HL-60 (cell line): ENCODE data around the gene CD163L1.

Experiments
- DNase-seq, 2 experiments: peaks; one replicate each; pipeline ENCODE4 v3.0.0-alpha.2; 2010 to 2020; ENCODE audit warnings: low read depth in 1 of 2, low spot score in 1 of 2
- H3K27ac ChIP-seq: fragments of 250-450 bp; sonication (Bioruptor Pico); replicated peaks from 2 replicates; pipeline ENCODE4 v1.5.1; 2020; ENCODE audit warnings: mild to moderate bottlenecking, moderate library complexity
- H3K27me3 ChIP-seq: fragments of 250-450 bp; sonication (Bioruptor Pico); 2 replicates; pipeline ENCODE4 v1.5.1; 2021; ENCODE audit warnings: mild to moderate bottlenecking, moderate library complexity; ENCODE audit not compliant: insufficient read depth, poor library complexity, severe bottlenecking
- H3K4me3 ChIP-seq: replicated peaks from 2 replicates; pipeline ENCODE4 v1.5.1; 2011; ENCODE audit warnings: mild to moderate bottlenecking, control low read depth, low read length; ENCODE audit not compliant: insufficient read depth
- CTCF ChIP-seq: IDR thresholded peaks from one replicate; pipeline ENCODE4 v1.5.1; 2011; ENCODE audit warnings: low read length, control low read depth, inconsistent platforms; ENCODE audit not compliant: insufficient read depth
- GABPA ChIP-seq: IDR thresholded peaks from 2 replicates; pipeline ENCODE4 v1.6.1; 2012; ENCODE audit warnings: low read depth
- POLR2AphosphoS5 ChIP-seq: IDR thresholded peaks from 2 replicates; pipeline ENCODE4 v1.6.1; 2012; ENCODE audit warnings: low read depth
- REST ChIP-seq: IDR thresholded peaks from 2 replicates; pipeline ENCODE4 v1.6.1; 2012; ENCODE audit warnings: low read depth; ENCODE audit not compliant: insufficient replicate concordance
- SPI1 ChIP-seq: IDR thresholded peaks from 2 replicates; pipeline ENCODE4 v1.6.1; 2012; ENCODE audit warnings: low read depth, mild to moderate bottlenecking, borderline replicate concordance

Gene CD163L1

GRCh38 chr12:7404275-7404674 lies 39.7 kb downstream of the CD163L1 start:
- Histone ChIP-seq H3K27ac (no peak overlapping the region), H3K27me3 (no peaks in the 10 kb centered on the region), H3K4me3 (no peak overlapping the region)
- no peak for DNase-seq
- TF ChIP-seq GABPA (no peak), CTCF (no peak), SPI1 (no peak), REST (no peak), POLR2AphosphoS5 (no peak)

- Histone ChIP-seq H3K4me3 (no peak overlapping the region), H3K27me3 (no peaks in the 10 kb centered on the region), H3K27ac (no peak overlapping the region)
- DNase-seq: no peak
- TF ChIP-seq REST: no peak
- TF ChIP-seq GABPA: no peak
- no peak for TF ChIP-seq SPI1
- TF ChIP-seq POLR2AphosphoS5: no peak
- no peak for TF ChIP-seq CTCF
Measured at GRCh38 chr12:7403466-7403865, 40.5 kb downstream of the CD163L1 start.

GRCh38 chr12:7399089-7399488 lies 44.9 kb downstream of the CD163L1 start:
- TF ChIP-seq GABPA: no peak
- TF ChIP-seq REST: no peak
- TF ChIP-seq CTCF: no peak
- no peak for TF ChIP-seq SPI1
- no peak for TF ChIP-seq POLR2AphosphoS5
- Histone ChIP-seq H3K4me3 (no peak overlapping the region), H3K27me3 (no peaks in the 10 kb centered on the region), H3K27ac (no peak overlapping the region)
- DNase-seq: no peak
